Upper lobe of left lung (tissue), 4 donors: ENCODE measurements around the gene ARL9.

Source experiments
- CTCF ChIP-seq, 6 experiments: fragments of 450-650 bp in 4 of 6; fragments of 200-600 bp in 2 of 6; sonication (generic) in 2 of 6; IDR thresholded peaks; one replicate each; pipeline ENCODE4 v1.5.1; 2016 to 2019; ENCODE audit warnings: antibody characterized with exemption in 6 of 6
- EP300 ChIP-seq, 4 donors: sonication (generic); formaldehyde crosslinking; IDR thresholded peaks; one replicate each; pipeline ENCODE4 v1.5.1; 2017; ENCODE audit warnings: antibody characterized with exemption in 4 of 4, control low read depth in 2 of 4
- POLR2A ChIP-seq, 4 donors: fragments of 450-650 bp; IDR thresholded peaks; one replicate each; pipeline ENCODE4 v1.5.1; 2016 to 2017; ENCODE audit warnings: antibody characterized with exemption in 4 of 4, mild to moderate bottlenecking in 2 of 4
- POLR2AphosphoS5 ChIP-seq, 2 donors: sonication (generic); formaldehyde crosslinking; IDR thresholded peaks; one replicate each; pipeline ENCODE4 v1.5.1; 2017; ENCODE audit warnings: antibody characterized with exemption in 2 of 2

GRCh38 chr4:56469489-56470210, 35.9 kb upstream of the ARL9 start:
- no peak for TF ChIP-seq POLR2AphosphoS5 (IDR thresholded peaks at IDR 0.05)
- no peak for TF ChIP-seq CTCF (IDR thresholded peaks at IDR 0.05)
- TF ChIP-seq POLR2A (IDR thresholded peaks at IDR 0.05), result no peak
- no peak for TF ChIP-seq EP300 (IDR thresholded peaks at IDR 0.05)
